ENCODE results near the gene MYADML2.
A peak's percentile ranks its signal among the peaks of the same experiment; 100 is the strongest.

MYADML2 gene

DNA sequence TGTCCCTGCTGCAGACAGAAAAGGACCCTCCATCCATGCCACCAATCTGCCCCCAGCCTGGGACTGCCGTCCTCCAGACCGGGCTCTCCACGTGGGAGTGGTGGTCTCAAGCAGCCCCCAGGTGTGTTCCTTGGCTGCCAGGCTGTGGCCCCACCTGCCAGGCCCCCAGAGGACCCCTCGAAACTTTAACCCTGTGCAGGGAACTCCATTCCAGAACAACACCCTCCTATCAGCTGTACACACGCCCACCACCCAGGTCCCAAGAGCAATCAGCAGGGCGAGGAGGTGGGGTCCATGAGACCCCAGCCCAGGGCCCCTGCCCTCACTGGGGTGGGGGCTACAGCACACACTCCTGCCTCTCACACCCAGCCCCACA is 11.3 kb downstream of the MYADML2 start:
- DNase-seq: no peak

GRCh38 chr17:81934850-81935708 is 12.0 kb downstream of the MYADML2 start:
- no peak for DNase-seq

- DNase-seq: no peak
Measured at GRCh38 chr17:81934098-81934757, 12.8 kb downstream of the MYADML2 start.

GRCh38 chr17:81933178-81933699 is 13.8 kb downstream of the MYADML2 start:
- no peak for DNase-seq

- no peak for DNase-seq
Measured at GRCh38 chr17:81932333-81932983, 14.6 kb downstream of the MYADML2 start.

GRCh38 chr17:81931557-81932332 is 15.3 kb downstream of the MYADML2 start:
- DNase-seq: no peak

DNA sequence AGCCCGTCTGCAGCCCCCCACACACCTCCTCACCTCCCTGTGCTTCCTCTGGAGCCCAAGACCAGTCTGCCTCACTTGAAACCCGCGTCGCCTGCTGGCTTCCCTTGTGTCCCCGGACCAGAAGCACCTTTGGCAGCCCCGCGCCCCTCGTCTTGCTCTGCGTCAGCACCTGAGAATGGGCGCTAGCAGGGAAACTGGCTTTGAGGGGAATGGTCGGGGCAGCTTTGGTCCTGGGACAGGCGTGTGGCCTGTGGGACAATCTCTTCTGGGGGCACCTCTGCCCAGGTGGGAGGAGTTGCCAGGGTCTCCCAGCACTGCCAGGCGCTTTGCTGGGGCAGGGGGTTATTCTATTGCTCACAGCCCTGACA is 15.9 kb downstream of the MYADML2 start:
- no peak for DNase-seq

DNA sequence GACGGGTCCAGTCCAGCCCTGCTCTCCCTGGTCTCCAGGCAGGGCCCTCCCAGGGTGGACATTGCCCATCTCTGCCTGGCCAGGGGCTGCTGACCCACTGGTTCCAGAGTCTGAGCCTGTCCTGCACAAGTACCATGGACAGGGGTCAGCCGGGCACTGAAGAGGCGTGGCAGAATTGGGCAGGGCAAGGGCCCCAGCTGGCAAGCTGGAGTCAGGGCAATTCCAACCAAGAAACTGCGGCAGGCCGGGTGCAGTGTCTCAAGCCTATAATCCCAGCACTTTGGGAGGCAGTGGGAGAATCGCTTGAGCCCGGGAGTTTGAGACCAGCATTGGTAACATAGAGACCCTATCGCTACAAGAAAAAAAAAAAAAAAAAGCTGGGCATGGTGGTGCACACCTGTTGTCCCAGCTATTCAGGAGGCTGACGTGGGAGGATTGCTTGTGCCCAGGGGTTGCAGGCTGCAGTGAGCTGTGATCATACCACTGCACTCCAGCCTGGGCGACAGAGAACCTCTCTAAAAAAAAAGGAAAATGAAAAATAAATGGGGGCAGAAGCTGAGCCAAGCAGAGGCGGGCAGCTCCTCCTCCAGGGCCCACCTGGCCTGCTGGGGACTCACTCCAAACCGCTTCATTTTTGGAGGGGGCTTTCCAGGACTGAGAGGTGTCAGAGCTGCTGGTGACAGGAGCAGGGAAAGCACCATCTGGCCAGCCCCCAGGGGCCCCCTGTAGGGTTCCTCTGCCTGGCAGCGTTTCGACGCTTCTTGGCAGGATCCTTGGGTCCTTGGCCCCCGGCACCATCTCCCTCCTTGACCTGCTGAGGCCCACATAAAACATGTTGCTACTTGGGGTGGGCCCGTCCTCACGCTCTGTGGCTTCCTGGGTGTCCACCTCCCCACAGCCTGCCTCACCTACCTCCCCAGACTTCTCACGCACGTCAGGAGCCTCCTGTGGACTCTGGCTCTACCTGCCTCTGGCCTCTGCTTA is 16.6 kb downstream of the MYADML2 start:
- DNase-seq: no peak

DNA sequence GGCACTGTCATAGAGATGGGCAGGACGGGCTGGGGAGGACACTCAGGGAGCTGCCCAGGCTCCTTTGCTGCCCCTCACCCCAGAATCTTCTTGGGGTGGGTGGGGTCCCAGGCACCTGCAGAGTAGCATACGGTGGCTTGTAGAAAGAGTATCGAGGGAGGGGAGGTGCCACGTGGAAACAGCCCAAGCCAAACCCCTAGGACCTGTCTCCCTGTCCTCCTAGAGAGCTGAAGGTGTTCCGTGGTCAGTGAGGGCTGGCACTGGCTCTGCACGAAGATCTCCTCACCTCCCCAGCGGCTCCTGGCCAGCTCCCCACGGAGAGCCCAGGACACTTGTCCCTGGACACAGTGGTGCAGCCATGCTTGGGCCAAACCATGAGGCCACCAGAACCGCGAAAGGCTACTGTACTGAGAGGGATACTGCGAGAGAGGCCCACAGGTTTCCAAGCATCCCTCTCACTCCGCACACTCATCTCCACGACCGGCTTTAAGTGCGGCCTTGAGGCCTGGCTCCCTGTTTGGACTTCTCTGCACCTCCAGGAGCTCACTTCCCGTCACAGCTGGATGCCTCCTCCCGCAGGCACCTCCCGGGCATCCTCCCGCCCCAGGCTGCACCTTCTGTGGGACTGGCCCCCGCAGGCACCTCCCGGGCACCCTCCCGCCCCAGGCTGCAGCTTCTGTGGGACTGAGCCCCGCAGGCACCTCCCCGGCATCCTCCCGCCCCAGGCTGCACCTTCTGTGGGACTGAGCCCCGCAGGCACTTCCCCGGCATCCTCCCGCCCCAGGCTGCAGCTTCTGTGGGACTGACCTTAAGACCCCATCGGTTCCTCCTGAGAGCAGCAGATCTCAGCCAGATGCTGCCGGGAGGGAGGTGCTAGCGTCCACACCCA is 17.5 kb downstream of the MYADML2 start:
- DNase-seq: no peak

- no peak for DNase-seq
Measured at GRCh38 chr17:81928544-81929252, 18.3 kb downstream of the MYADML2 start.

DNA sequence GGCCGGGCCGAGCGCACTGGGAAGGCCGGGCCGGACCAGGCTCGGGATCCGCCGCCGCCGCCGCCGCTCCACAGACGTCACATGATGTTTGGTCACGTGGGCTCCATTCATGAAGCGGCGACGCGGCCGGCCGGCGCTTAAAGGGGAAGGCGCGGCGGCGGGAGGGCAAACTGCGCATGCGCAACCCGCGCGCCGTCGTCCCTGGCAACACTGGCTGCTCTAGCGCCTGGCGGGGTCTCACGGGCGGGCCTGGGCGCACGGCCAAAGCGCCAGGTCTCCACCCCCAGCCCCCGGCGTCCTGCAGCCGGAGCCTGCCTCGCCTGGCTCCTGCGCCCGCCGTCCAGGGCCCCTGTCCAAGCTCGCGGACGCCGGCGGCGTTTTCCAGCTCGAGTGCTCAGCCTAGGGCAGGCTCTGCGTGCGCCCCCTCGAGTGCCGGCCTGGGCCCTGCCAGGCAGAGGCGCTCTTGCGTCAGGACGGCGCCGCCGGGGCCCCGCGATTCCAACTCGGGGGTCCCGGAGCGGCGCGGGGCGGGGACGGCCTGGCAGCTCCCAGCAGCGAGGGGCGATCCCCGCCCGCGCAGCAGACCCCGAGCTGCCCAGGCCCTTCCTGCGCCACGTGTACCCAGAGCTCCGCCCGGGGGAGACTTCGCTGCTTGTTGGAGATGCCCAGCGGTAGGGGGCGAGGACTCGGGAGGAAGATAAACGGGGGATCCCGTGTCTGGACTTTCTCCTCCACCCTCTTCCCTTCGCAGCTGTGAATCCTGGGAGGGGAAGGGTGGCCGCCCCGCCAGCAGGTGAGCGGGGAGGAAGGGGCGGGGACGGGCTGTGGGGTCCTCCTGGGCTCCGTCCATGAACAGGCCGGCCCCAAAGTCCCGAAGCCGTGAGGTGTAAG is 19.1 kb downstream of the MYADML2 start, which contains the start of gene MAFG:
Gene MAFG (minus strand): TSS at position 83 of the 891 bp plus-strand sequence. CDS start 4,550 bp downstream, outside the sequence.
- peak; percentile 73 for DNase-seq

GRCh38 chr17:81927152-81927652 is 19.8 kb downstream of the MYADML2 start:
- no peak for DNase-seq

DNA sequence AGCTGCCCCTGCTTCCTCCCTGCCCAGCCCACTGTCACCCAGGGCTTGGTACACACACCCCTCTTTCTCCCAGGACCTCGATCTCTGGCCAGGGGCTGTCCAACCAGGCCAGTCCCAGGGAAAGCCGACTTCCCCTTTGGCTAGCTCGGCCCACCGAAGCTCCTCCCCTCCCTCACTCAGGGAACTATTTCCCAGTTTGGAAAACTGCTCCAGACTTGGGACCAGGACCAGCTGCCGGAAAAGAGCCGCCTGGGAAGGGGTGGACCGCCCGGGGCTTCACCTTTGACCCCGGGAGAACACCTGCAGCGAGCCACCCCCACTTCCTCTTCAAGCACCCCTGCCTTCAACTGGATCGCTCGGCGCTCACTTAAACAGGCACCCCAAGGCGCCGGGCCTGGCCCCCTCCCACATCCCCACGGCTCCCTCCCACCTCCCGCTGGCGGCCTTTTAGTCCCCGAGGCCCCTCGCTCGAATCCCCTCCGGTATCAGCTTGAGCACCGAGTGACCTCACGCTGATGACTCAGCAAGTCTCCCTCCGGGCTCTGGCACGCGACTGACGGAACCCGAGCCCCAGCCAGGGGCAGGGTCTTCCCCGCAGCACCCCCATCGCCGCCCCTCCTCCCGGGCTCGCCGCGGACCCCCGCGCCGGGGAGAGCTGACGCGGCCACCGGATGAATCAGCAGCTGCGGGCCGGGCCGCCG is 20.4 kb downstream of the MYADML2 start:
- peak; percentile 63 for DNase-seq

DNA sequence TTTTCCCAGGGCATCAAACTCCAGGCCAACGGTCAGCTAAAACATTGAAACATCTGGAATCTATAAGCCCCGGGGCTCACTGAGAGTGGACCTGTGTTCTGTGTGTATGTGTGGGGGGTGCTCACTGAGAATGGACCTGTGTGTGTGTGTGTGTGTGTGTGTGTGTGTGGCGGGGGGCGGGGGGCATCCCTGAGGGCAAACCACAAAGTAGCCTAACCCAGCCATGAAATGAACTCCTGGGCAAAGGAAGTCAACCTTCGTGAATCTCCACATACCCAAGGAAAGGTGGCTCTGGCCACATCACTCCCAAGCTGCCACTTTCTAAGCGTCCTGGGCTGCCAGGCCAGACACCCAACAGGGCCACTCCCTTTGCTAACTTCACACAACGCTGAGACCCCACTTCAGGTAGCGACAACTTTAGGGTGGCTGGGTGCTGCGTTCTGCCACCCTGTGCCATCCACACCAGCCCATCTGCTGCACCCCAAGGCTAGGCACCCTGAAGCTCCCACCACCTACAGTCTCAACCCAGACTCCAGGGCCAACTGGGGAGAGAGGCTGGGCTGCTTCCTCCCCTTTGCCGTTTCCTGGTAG is 21.1 kb downstream of the MYADML2 start:
- peak; percentile 45 for DNase-seq

DNA sequence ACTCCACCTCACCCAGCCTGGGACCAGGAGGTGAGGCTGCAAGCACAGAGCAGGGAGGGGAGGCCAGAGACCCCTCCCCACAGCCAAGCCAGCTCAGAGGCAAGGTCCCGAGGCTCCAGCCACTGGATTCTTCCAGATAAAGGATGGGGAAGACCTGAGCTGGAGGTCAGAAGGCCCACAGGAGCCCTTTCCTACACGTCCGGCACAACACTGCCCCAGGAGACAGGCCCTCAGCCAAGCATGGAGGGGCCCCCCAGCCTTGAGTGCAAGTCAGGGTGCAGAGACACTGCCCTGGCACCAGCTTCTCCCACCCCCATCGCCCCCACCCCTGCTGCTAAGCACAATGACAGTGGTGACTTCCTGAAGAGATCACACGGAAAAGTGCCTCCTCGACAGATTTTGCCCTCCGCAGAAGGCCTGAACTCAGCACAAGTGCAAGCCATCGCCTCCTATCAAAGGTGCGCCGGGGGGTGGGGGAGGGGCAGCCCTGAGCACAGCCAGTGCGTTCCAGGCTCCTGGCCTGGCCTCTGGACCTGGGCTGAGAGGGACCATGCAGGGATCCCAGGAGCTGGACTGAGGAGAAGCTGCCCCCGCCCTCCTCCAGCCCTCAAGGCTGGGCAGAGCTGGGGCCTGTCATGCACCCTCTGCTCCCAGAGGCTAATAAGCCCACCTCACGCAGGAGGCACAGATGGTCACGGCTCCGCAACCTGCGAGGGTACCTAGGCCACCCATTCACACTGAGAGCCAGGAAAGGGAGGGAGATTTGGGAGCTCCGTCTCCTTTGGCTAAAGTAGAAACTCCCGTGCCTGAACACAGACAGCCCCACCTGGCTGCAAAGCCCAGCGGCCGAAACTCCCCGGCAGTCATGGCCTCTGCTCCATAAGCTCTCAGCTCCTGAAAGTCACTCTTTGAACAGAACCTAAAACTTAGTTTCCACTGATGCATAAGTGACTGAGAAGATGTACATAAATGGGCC is 22.2 kb downstream of the MYADML2 start:
- DNase-seq: no peak
